Measurements from ENCODE around the gene PAGE3. TPM values are rescaled to one million over a fixed set of nuclear protein-coding genes. Genes with fewer than 3 reads are reported as not detected.

Gene PAGE3
- total and polyA plus RNA-seq, 3 experiments from 2014 or later: not detected

DNA sequence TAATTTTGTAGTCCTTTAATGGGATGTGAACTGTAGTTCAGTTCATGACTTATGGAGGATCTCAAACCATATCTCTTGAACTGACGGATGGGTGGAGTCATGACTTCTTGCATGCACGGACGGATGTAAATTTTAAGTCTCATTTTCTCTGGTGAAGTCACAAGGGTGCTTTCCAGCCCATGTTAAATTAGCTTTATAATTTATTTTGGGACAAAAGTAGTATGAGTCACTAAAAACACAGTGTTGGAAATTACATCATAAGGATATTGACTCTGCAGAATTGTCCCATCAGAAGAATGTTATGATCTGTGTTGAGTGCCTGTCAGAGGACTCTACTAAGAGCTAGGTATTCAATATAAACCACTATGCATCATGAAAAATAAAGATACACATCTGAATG, 51.3 kb downstream of the PAGE3 start:
- no peaks in the 10 kb centered on the region for H3K4me1 Mint-ChIP-seq
- H3K4me3 Mint-ChIP-seq: no peak overlapping the region
- no peak overlapping the region for H3K4me3 ChIP-seq (ENCODE audit: low read length)
- peaks cover 4% of the 10 kb centered on the region in 2 donors for H3K27me3 Mint-ChIP-seq
- POLR2A ChIA-PET: no interaction called here
- CTCF ChIA-PET: no interaction called here
- no peak overlapping the region for H3K27ac Mint-ChIP-seq
- H3K9me3 ChIP-seq (ENCODE audit: low read length): no peaks in the 10 kb centered on the region
- no peaks in the 10 kb centered on the region for H3K9me3 Mint-ChIP-seq
- no peaks in the 10 kb centered on the region for H3K36me3 Mint-ChIP-seq
- DNase-seq: no peak
- no peaks in the 10 kb centered on the region for H3K36me3 ChIP-seq (ENCODE audit: insufficient read depth, low read length)
- H3K27me3 ChIP-seq (ENCODE audit: insufficient read depth, low read length, poor library complexity, severe bottlenecking): no peaks in the 10 kb centered on the region
- no peaks in the 10 kb centered on the region for H3K4me1 ChIP-seq (ENCODE audit: insufficient read depth, low read length)
- no peak overlapping the region for H3K27ac ChIP-seq (ENCODE audit: low read depth, low read length)

DNA sequence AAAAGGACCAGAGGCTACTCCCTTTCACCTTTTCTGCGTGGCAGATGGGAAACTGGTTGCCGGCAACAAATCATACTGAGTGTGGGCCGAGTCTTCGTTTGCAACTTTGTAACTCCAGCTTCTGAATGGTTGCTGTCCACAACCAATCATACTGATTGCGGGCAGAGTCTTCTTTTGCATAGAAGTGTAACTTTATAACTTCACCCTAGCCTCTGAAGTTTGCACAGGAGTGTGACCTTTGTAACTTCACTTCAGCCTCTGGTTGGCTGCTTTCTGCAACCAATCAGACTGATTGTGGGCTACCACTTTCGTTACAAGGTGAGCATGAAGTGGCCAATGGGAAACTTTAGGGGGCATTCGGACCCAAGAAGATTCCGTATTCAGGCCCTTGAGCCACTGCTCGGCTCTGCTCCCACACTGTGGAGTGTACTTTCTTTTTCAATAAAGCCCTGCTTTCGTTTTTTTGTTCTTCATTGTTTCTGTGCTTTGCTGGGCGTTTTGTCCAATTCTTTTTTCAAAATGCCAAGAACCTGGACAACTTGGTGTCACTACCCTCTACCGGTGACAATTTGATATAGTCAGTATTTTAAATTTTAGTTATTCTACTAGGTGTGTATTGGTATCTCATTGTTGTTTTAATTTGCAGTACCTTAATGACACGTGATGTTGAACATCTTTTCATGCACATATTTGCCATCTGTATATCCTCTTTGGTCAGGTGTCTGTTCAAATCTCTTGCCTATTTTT, 53.6 kb downstream of the PAGE3 start:
- no peak overlapping the region for H3K27ac ChIP-seq (ENCODE audit: low read depth, low read length)
- CTCF ChIA-PET: no interaction called here
- no peaks in the 10 kb centered on the region for H3K9me3 ChIP-seq (ENCODE audit: low read length)
- no peaks in the 10 kb centered on the region for H3K36me3 ChIP-seq (ENCODE audit: insufficient read depth, low read length)
- Mint-ChIP-seq H3K9me3 (no peaks in the 10 kb centered on the region), H3K36me3 (no peaks in the 10 kb centered on the region), H3K4me3 (no peak overlapping the region), H3K4me1 (no peaks in the 10 kb centered on the region), H3K27ac (no peak overlapping the region), H3K27me3 (peaks cover 0 to 1% of the 10 kb centered on the region in 2 donors)
- H3K4me1 ChIP-seq (ENCODE audit: insufficient read depth, low read length): no peaks in the 10 kb centered on the region
- POLR2A ChIA-PET: no interaction called here
- H3K4me3 ChIP-seq (ENCODE audit: low read length): no peak overlapping the region
- DNase-seq: no peak
- H3K27me3 ChIP-seq (ENCODE audit: insufficient read depth, low read length, poor library complexity, severe bottlenecking): no peaks in the 10 kb centered on the region

Other genes with a start within 250 kb of the PAGE3 start
- not detected for gene ALAS2, start 233.9 kb downstream of the PAGE3 start, total RNA-seq
- not detected for gene ALAS2, start 233.9 kb downstream of the PAGE3 start, polyA plus RNA-seq
- not detected for gene PAGE2B, start 189.9 kb downstream of the PAGE3 start, total RNA-seq
- not detected for gene PAGE2B, start 189.9 kb downstream of the PAGE3 start, polyA plus RNA-seq
- not detected for gene PAGE2, start 175.9 kb downstream of the PAGE3 start, total RNA-seq
- not detected for gene PAGE2, start 175.9 kb downstream of the PAGE3 start, polyA plus RNA-seq
- gene PAGE5, start 44.6 kb downstream of the PAGE3 start, total RNA-seq: 1 to 10 TPM; 1.1 to 1.3 TPM
- gene PAGE5, start 44.6 kb downstream of the PAGE3 start, polyA plus RNA-seq: not detected
- 10 to 100 TPM; 15.4 to 16.7 TPM for gene MAGEH1, start 187.2 kb upstream of the PAGE3 start, total RNA-seq
- 27.2 TPM for gene MAGEH1, start 187.2 kb upstream of the PAGE3 start, polyA plus RNA-seq
- gene USP51, start 224.9 kb upstream of the PAGE3 start, total RNA-seq: 1 to 10 TPM in 1 of 2 experiments, under 1 TPM in 1; 0.89 to 1.6 TPM
- gene USP51, start 224.9 kb upstream of the PAGE3 start, polyA plus RNA-seq: 0.14 TPM